ENCODE data around the gene CUL3. TPM values are rescaled to one million over a fixed set of nuclear protein-coding genes. Genes with fewer than 3 reads are reported as not detected.

Gene CUL3
- total RNA-seq, 1 experiment from 2014 or later: 86.2 TPM

DNA sequence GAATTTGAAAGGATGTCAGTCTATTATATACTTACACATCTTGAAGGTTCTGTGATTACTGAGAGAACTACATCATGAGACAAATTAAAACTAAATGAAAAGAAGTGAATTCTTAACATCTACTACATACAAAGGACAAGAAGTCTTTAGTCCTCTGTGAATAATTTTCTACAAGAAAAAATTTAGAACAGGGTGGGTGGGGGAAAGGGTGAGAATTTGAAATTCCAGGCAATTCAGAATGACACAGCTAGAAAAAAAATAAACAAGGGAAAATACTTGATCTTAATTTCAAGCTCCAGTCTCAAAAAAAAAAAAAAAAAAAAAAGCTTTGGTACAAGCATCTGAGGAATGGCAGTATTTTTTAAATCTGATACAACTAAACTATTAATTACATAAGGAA lies 15.5 kb downstream of the CUL3 start:
- no peak for ATAC-seq
- no peak overlapping the region for H3K27ac Mint-ChIP-seq
- no peaks in the 10 kb centered on the region for H3K9me3 Mint-ChIP-seq
- DNase-seq (ENCODE audit: low spot score): no peak
- peaks cover 10% of the 10 kb centered on the region for H3K36me3 Mint-ChIP-seq
- POLR2A ChIA-PET: interaction anchor here (0.6 kb wide), 1 partner anchor 21 kb away, joined by 4 read pairs; no protein-coding TSS in a partner anchor
- CTCF ChIA-PET: no interaction called here
- no peak overlapping the region for H3K4me3 Mint-ChIP-seq
- peaks cover 50% of the 10 kb centered on the region for H3K4me1 Mint-ChIP-seq
- TF ChIP-seq USF2 (CRISPR knock-in tag; IDR thresholded peaks at IDR 0.05) (no peak), NR1H2 (CRISPR knock-in tag; IDR thresholded peaks at IDR 0.05) (no peak), ESRRA (CRISPR knock-in tag; IDR thresholded peaks at IDR 0.05; ENCODE audit: borderline replicate concordance) (no peak), PRRX2 (CRISPR knock-in tag; IDR thresholded peaks at IDR 0.05) (no peak), ATF1 (CRISPR knock-in tag; IDR thresholded peaks at IDR 0.05) (no peak), ZNF416 (CRISPR knock-in tag; IDR thresholded peaks at IDR 0.05) (no peak), ZNF396 (CRISPR knock-in tag; IDR thresholded peaks at IDR 0.05; ENCODE audit: borderline replicate concordance) (no peak), E2F4 (CRISPR knock-in tag; IDR thresholded peaks at IDR 0.05; ENCODE audit: borderline replicate concordance, low read depth) (no peak), JUN (CRISPR knock-in tag; IDR thresholded peaks at IDR 0.05) (no peak), TEAD4 (CRISPR knock-in tag; IDR thresholded peaks at IDR 0.05) (no peak)
- TF ChIP-seq, protein P1, sequence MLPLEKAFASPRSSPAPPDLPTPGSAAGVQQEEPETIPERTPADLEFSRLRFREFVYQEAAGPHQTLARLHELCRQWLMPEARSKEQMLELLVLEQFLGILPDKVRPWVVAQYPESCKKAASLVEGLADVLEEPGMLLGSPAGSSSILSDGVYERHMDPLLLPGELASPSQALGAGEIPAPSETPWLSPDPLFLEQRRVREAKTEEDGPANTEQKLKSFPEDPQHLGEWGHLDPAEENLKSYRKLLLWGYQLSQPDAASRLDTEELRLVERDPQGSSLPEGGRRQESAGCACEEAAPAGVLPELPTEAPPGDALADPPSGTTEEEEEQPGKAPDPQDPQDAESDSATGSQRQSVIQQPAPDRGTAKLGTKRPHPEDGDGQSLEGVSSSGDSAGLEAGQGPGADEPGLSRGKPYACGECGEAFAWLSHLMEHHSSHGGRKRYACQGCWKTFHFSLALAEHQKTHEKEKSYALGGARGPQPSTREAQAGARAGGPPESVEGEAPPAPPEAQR (CRISPR knock-in tag; IDR thresholded peaks at IDR 0.05): no peak
- no peaks in the 10 kb centered on the region for H3K27me3 Mint-ChIP-seq (ENCODE audit: low read depth)

DNA sequence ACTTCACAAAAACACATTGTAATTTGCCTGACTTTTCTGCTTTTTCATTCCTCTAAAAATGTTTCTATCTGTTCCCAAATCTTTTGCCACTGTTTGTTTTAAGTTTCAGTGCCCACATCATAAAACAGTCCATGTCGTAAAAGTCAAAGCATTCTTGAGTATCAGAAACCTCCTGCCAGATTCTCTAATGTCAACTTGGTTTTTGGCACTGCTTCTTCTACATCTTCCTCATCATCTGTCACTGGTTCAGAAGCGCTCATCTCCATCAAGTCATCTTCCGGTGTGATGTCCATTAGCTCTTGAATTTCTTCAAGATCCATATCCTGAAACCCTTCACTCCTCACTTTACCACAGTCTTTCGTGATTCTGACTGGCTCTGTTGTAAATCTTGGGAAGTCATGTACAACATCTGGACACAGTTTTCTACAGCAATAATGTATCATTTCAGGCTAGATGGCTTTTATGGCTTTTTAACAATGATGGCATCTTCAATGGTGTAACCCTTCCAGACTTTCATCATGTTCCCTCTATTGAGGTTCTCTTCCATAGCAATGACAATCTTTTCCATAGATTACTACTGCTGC lies 19.6 kb downstream of the CUL3 start:
- Mint-ChIP-seq H3K9me3 (no peaks in the 10 kb centered on the region), H3K36me3 (peaks cover 10% of the 10 kb centered on the region), H3K4me1 (peaks cover 22% of the 10 kb centered on the region), H3K27me3 (ENCODE audit: low read depth) (no peaks in the 10 kb centered on the region), H3K27ac (no peak overlapping the region), H3K4me3 (no peak overlapping the region)
- CTCF ChIA-PET: no interaction called here
- TF ChIP-seq MXD4 (CRISPR knock-in tag; IDR thresholded peaks at IDR 0.05; ENCODE audit: borderline replicate concordance): no peak
- POLR2A ChIA-PET: interaction anchor here (0.6 kb wide), 1 partner anchor 96 kb away, joined by 6 read pairs; no protein-coding TSS in a partner anchor
- no peak for ATAC-seq
- DNase-seq (ENCODE audit: low spot score): no peak

DNA sequence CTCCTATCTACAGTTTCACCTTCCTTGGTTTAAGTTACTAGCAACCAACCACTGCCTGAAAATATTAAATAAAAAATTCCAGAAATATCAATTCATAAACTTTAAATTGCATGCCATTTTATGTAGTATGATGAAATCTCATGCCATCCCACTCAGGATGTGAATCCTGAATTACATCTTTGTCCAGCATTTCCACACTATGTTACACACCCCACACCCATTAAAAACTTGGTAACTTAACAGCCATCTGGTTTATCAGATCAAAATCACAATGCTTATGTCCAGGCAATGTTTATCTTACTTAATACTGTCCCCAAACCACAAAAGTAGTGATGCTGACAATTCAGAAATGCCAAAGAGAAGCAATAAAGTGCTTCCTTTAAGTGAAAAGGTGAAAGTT lies 21.6 kb downstream of the CUL3 start:
- H3K9me3 Mint-ChIP-seq: no peaks in the 10 kb centered on the region
- H3K4me3 Mint-ChIP-seq: no peak overlapping the region
- H3K27ac Mint-ChIP-seq: 0 out of 2 replicates have a peak overlapping the region, but pooled peaks have one; percentile 10
- CTCF ChIA-PET: no interaction called here
- DNase-seq (ENCODE audit: low spot score) (no peak), ATAC-seq (no peak)
- POLR2A ChIA-PET: no interaction called here
- H3K4me1 Mint-ChIP-seq: peaks cover 13% of the 10 kb centered on the region
- H3K36me3 Mint-ChIP-seq: peaks cover 10% of the 10 kb centered on the region
- H3K27me3 Mint-ChIP-seq (ENCODE audit: low read depth): no peaks in the 10 kb centered on the region
- TF ChIP-seq, protein P2, sequence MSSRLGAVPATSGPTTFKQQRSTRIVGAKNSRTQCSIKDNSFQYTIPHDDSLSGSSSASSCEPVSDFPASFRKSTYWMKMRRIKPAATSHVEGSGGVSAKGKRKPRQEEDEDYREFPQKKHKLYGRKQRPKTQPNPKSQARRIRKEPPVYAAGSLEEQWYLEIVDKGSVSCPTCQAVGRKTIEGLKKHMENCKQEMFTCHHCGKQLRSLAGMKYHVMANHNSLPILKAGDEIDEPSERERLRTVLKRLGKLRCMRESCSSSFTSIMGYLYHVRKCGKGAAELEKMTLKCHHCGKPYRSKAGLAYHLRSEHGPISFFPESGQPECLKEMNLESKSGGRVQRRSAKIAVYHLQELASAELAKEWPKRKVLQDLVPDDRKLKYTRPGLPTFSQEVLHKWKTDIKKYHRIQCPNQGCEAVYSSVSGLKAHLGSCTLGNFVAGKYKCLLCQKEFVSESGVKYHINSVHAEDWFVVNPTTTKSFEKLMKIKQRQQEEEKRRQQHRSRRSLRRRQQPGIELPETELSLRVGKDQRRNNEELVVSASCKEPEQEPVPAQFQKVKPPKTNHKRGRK (CRISPR knock-in tag; IDR thresholded peaks at IDR 0.05; ENCODE audit: borderline replicate concordance): no peak
- TF ChIP-seq, protein P3, sequence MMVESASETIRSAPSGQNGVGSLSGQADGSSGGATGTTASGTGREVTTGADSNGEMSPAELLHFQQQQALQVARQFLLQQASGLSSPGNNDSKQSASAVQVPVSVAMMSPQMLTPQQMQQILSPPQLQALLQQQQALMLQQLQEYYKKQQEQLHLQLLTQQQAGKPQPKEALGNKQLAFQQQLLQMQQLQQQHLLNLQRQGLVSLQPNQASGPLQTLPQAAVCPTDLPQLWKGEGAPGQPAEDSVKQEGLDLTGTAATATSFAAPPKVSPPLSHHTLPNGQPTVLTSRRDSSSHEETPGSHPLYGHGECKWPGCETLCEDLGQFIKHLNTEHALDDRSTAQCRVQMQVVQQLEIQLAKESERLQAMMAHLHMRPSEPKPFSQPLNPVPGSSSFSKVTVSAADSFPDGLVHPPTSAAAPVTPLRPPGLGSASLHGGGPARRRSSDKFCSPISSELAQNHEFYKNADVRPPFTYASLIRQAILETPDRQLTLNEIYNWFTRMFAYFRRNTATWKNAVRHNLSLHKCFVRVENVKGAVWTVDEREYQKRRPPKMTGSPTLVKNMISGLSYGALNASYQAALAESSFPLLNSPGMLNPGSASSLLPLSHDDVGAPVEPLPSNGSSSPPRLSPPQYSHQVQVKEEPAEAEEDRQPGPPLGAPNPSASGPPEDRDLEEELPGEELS (CRISPR knock-in tag; IDR thresholded peaks at IDR 0.05): no peak
- TF ChIP-seq PREB (CRISPR knock-in tag; IDR thresholded peaks at IDR 0.05; ENCODE audit: borderline replicate concordance) (no peak), RORB (CRISPR knock-in tag; IDR thresholded peaks at IDR 0.05) (no peak), GTF2I (CRISPR knock-in tag; conservative IDR thresholded peaks at IDR 0.05) (no peak), CBFB (CRISPR knock-in tag; IDR thresholded peaks at IDR 0.05; ENCODE audit: low read depth) (no peak), TEAD4 (CRISPR knock-in tag; IDR thresholded peaks at IDR 0.05) (no peak), E2F1 (CRISPR knock-in tag; IDR thresholded peaks at IDR 0.05) (no peak), SOX15 (CRISPR knock-in tag; IDR thresholded peaks at IDR 0.05) (no peak)
- TF ChIP-seq, protein P4, sequence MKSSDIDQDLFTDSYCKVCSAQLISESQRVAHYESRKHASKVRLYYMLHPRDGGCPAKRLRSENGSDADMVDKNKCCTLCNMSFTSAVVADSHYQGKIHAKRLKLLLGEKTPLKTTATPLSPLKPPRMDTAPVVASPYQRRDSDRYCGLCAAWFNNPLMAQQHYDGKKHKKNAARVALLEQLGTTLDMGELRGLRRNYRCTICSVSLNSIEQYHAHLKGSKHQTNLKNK (CRISPR knock-in tag; IDR thresholded peaks at IDR 0.05): no peak
- TF ChIP-seq, protein P5, sequence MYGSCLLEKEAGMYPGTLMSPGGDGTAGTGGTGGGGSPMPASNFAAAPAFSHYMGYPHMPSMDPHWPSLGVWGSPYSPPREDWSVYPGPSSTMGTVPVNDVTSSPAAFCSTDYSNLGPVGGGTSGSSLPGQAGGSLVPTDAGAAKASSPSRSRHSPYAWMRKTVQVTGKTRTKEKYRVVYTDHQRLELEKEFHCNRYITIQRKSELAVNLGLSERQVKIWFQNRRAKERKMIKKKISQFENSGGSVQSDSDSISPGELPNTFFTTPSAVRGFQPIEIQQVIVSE (CRISPR knock-in tag; IDR thresholded peaks at IDR 0.05; ENCODE audit: borderline replicate concordance): no peak

Measured in WTC11 (cell line).